Mesothelial cell of epicardium (in vitro differentiated cells): ENCODE data around the gene GPR149. TPM values are rescaled to one million over a fixed set of nuclear protein-coding genes. Genes with fewer than 3 reads are reported as not detected.

Experiments used
- DNase-seq, 2 experiments: peaks; one replicate each; pipeline ENCODE4 v3.0.0; 2021; ENCODE audit warnings: low spot score in 2 of 2; ENCODE audit not compliant: unreplicated experiment in 2 of 2
- H3K27ac Mint-ChIP-seq: 2 replicates; pipeline ENCODE4 v1.8.0; 2021; ENCODE audit warnings: mixed read lengths
- H3K27me3 Mint-ChIP-seq: 2 replicates; pipeline ENCODE4 v1.8.0; 2021; ENCODE audit warnings: low read depth, mixed read lengths
- H3K36me3 Mint-ChIP-seq: 2 replicates; pipeline ENCODE4 v1.8.0; 2021; ENCODE audit warnings: mixed read lengths
- H3K4me1 Mint-ChIP-seq: 2 replicates; pipeline ENCODE4 v1.8.0; 2021; ENCODE audit warnings: mixed read lengths
- H3K4me3 Mint-ChIP-seq: 2 replicates; pipeline ENCODE4 v1.8.0; 2021; ENCODE audit warnings: mild to moderate bottlenecking, moderate library complexity, mixed read lengths
- H3K9me3 Mint-ChIP-seq: 2 replicates; pipeline ENCODE4 v1.8.0; 2021; ENCODE audit warnings: mixed read lengths
- CTCF ChIP-seq: fragments of 200-600 bp; sonication (generic); IDR thresholded peaks from one replicate; pipeline ENCODE4 v1.5.0; 2021; ENCODE audit warnings: antibody characterized with exemption; ENCODE audit not compliant: unreplicated experiment
- total RNA-seq: library from RNA; stranded (reverse); gene quantifications from 3 replicates; pipeline ENCODE4 v1.2.1, GENCODE V29; 2021

The GPR149 gene
- total RNA-seq, 1 donor from 2014 or later: not detected

GRCh38 chr3:154323891-154324738, 105.9 kb downstream of the GPR149 start, which contains the start of gene DHX36:
TSS of gene DHX36 (minus strand) at chr3:154324487. CDS start at chr3:154324416, 71 bp downstream.
- Mint-ChIP-seq H3K4me3 (peak within 1 kb of the TSS; percentile 90), H3K27ac (peak within 1 kb of the TSS; percentile 98), H3K9me3 (no peaks in the 10 kb centered on the region), H3K4me1 (peaks cover 17% of the 10 kb centered on the region), H3K27me3 (no peaks in the 10 kb centered on the region), H3K36me3 (peaks cover 5% of the 10 kb centered on the region)
- TF ChIP-seq CTCF: no peak
- DNase-seq: peak; percentile 80 to 84

GRCh38 chr3:154316974-154317767, 112.8 kb downstream of the GPR149 start:
- Mint-ChIP-seq H3K4me3 (no peak overlapping the region), H3K9me3 (peaks cover 4% of the 10 kb centered on the region), H3K36me3 (peaks cover 30% of the 10 kb centered on the region), H3K27ac (peak overlapping the region; percentile 33), H3K27me3 (no peaks in the 10 kb centered on the region), H3K4me1 (peaks cover 24% of the 10 kb centered on the region)
- no peak for TF ChIP-seq CTCF
- DNase-seq: no peak

GRCh38 chr3:154314152-154314551, 115.8 kb downstream of the GPR149 start:
- H3K9me3 Mint-ChIP-seq: peaks cover 4% of the 10 kb centered on the region
- no peak overlapping the region for H3K27ac Mint-ChIP-seq
- peaks cover 27% of the 10 kb centered on the region for H3K36me3 Mint-ChIP-seq
- no peak overlapping the region for H3K4me3 Mint-ChIP-seq
- no peaks in the 10 kb centered on the region for H3K27me3 Mint-ChIP-seq
- no peak for DNase-seq
- peaks cover 17% of the 10 kb centered on the region for H3K4me1 Mint-ChIP-seq
- no peak for TF ChIP-seq CTCF

- no peak for TF ChIP-seq CTCF
- no peak for DNase-seq
- Mint-ChIP-seq H3K27ac (no peak overlapping the region), H3K36me3 (peaks cover 40% of the 10 kb centered on the region), H3K4me3 (no peak overlapping the region), H3K4me1 (no peaks in the 10 kb centered on the region), H3K9me3 (peaks cover 4% of the 10 kb centered on the region), H3K27me3 (no peaks in the 10 kb centered on the region)
These were observed 119.2 kb downstream of the GPR149 start for GRCh38 chr3:154310840-154311239.

- H3K27ac Mint-ChIP-seq: no peak overlapping the region
- DNase-seq: no peak
- TF ChIP-seq CTCF: no peak
- peaks cover 35% of the 10 kb centered on the region for H3K36me3 Mint-ChIP-seq
- no peaks in the 10 kb centered on the region for H3K4me1 Mint-ChIP-seq
- H3K9me3 Mint-ChIP-seq: no peaks in the 10 kb centered on the region
- H3K27me3 Mint-ChIP-seq: no peaks in the 10 kb centered on the region
- no peak overlapping the region for H3K4me3 Mint-ChIP-seq
These were observed 122.6 kb downstream of the GPR149 start for GRCh38 chr3:154307363-154307762.
